ENCODE measurements around the gene CDC20B.

- TF ChIP-seq SP2 (tag by site-specific recombination; IDR thresholded peaks at IDR 0.05): no peak
- TF ChIP-seq, protein P1, sequence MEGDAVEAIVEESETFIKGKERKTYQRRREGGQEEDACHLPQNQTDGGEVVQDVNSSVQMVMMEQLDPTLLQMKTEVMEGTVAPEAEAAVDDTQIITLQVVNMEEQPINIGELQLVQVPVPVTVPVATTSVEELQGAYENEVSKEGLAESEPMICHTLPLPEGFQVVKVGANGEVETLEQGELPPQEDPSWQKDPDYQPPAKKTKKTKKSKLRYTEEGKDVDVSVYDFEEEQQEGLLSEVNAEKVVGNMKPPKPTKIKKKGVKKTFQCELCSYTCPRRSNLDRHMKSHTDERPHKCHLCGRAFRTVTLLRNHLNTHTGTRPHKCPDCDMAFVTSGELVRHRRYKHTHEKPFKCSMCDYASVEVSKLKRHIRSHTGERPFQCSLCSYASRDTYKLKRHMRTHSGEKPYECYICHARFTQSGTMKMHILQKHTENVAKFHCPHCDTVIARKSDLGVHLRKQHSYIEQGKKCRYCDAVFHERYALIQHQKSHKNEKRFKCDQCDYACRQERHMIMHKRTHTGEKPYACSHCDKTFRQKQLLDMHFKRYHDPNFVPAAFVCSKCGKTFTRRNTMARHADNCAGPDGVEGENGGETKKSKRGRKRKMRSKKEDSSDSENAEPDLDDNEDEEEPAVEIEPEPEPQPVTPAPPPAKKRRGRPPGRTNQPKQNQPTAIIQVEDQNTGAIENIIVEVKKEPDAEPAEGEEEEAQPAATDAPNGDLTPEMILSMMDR (tag by site-specific recombination; IDR thresholded peaks at IDR 0.05): no peak
- no peak for TF ChIP-seq ZNF423 (tag by site-specific recombination; IDR thresholded peaks at IDR 0.05)
- no peak for TF ChIP-seq ZNF114 (tag by site-specific recombination; IDR thresholded peaks at IDR 0.05)
- TF ChIP-seq ZNF311 (tag by site-specific recombination; IDR thresholded peaks at IDR 0.05; ENCODE audit: borderline replicate concordance): no peak
- no peak for TF ChIP-seq ZNF2 (tag by site-specific recombination; IDR thresholded peaks at IDR 0.05)
- TF ChIP-seq, protein P2, sequence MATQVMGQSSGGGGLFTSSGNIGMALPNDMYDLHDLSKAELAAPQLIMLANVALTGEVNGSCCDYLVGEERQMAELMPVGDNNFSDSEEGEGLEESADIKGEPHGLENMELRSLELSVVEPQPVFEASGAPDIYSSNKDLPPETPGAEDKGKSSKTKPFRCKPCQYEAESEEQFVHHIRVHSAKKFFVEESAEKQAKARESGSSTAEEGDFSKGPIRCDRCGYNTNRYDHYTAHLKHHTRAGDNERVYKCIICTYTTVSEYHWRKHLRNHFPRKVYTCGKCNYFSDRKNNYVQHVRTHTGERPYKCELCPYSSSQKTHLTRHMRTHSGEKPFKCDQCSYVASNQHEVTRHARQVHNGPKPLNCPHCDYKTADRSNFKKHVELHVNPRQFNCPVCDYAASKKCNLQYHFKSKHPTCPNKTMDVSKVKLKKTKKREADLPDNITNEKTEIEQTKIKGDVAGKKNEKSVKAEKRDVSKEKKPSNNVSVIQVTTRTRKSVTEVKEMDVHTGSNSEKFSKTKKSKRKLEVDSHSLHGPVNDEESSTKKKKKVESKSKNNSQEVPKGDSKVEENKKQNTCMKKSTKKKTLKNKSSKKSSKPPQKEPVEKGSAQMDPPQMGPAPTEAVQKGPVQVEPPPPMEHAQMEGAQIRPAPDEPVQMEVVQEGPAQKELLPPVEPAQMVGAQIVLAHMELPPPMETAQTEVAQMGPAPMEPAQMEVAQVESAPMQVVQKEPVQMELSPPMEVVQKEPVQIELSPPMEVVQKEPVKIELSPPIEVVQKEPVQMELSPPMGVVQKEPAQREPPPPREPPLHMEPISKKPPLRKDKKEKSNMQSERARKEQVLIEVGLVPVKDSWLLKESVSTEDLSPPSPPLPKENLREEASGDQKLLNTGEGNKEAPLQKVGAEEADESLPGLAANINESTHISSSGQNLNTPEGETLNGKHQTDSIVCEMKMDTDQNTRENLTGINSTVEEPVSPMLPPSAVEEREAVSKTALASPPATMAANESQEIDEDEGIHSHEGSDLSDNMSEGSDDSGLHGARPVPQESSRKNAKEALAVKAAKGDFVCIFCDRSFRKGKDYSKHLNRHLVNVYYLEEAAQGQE (tag by site-specific recombination; IDR thresholded peaks at IDR 0.05): no peak
Observed at GRCh38 chr5:55205001-55205400, 32.0 kb upstream of the CDC20B start.
